Measurements from ENCODE around the gene OCSTAMP. TPM values are rescaled to one million over a fixed set of nuclear protein-coding genes. Genes with fewer than 3 reads are reported as not detected.

OCSTAMP gene
- total RNA-seq, 3 donors from 2014 or later (not counting 1 experiment from before 2014, with no cell fraction given) = not detected

GRCh38 chr20:46559001-46559400 is 8.5 kb upstream of the OCSTAMP start:
- Mint-ChIP-seq H3K4me1 (peaks cover 0 to 12% of the 10 kb centered on the region in 2 donors), H3K36me3 (no peaks in the 10 kb centered on the region), H3K9me3 (no peaks in the 10 kb centered on the region), H3K27me3 (ENCODE audit: low read depth in 2 of 2) (no peaks in the 10 kb centered on the region), H3K27ac (no peak overlapping the region), H3K4me3 (no peak overlapping the region)
- Histone ChIP-seq H3K4me3 (ENCODE audit: low read length) (no peak overlapping the region), H3K27me3 (ENCODE audit: control insufficient read depth, insufficient read depth, low read length) (no peaks in the 10 kb centered on the region), H3K9me3 (ENCODE audit: control insufficient read depth, insufficient read depth, low read length) (no peaks in the 10 kb centered on the region), H3K36me3 (ENCODE audit: control insufficient read depth, insufficient read depth, low read length) (no peaks in the 10 kb centered on the region), H3K4me1 (ENCODE audit: control insufficient read depth, insufficient read depth, low read length) (peaks cover 9% of the 10 kb centered on the region), H3K27ac (ENCODE audit: low read length) (no peak overlapping the region)
- 96% methylated on average over 3 of the region's 3 CpGs for WGBS (ENCODE audit: insufficient coverage)
- TF ChIP-seq CTCF (IDR thresholded peaks at IDR 0.05) = no peak
- intact Hi-C loops (cut with micrococcal nuclease) = no loop called here
- DNase-seq (no peak), ATAC-seq (no peak)

- Histone ChIP-seq H3K4me3 (ENCODE audit: low read length) (no peak overlapping the region), H3K36me3 (ENCODE audit: control insufficient read depth, insufficient read depth, low read length) (no peaks in the 10 kb centered on the region), H3K4me1 (ENCODE audit: control insufficient read depth, insufficient read depth, low read length) (peaks cover 9% of the 10 kb centered on the region), H3K27me3 (ENCODE audit: control insufficient read depth, insufficient read depth, low read length) (no peaks in the 10 kb centered on the region), H3K27ac (ENCODE audit: low read length) (no peak overlapping the region), H3K9me3 (ENCODE audit: control insufficient read depth, insufficient read depth, low read length) (no peaks in the 10 kb centered on the region)
- Mint-ChIP-seq H3K27me3 (ENCODE audit: low read depth in 2 of 2) (no peaks in the 10 kb centered on the region), H3K9me3 (no peaks in the 10 kb centered on the region), H3K4me1 (peaks cover under 1 to 14% of the 10 kb centered on the region in 2 donors), H3K27ac (no peak overlapping the region), H3K4me3 (no peak overlapping the region), H3K36me3 (no peaks in the 10 kb centered on the region)
- intact Hi-C loops (cut with micrococcal nuclease) = no loop called here
- WGBS (ENCODE audit: insufficient coverage) = 78% methylated on average over 5 of the region's 5 CpGs
- ATAC-seq (no peak), DNase-seq (no peak)
- TF ChIP-seq CTCF (IDR thresholded peaks at IDR 0.05) = no peak
Measured at GRCh38 chr20:46558511-46558959, 8.1 kb upstream of the OCSTAMP start.

- peaks cover 12 to 25% of the 10 kb centered on the region in 2 donors for H3K4me1 Mint-ChIP-seq
- H3K27ac Mint-ChIP-seq = no peak overlapping the region
- intact Hi-C loops (cut with micrococcal nuclease) = no loop called here
Measured at GRCh38 chr20:46557231-46557956, 6.9 kb upstream of the OCSTAMP start.

More at GRCh38 chr20:46557231-46557956, 6.9 kb upstream of the OCSTAMP start:
- Histone ChIP-seq H3K36me3 (ENCODE audit: control insufficient read depth, insufficient read depth, low read length) (no peaks in the 10 kb centered on the region), H3K27ac (ENCODE audit: low read length) (no peak overlapping the region), H3K27me3 (ENCODE audit: control insufficient read depth, insufficient read depth, low read length) (no peaks in the 10 kb centered on the region), H3K4me3 (ENCODE audit: low read length) (no peak overlapping the region), H3K4me1 (ENCODE audit: control insufficient read depth, insufficient read depth, low read length) (peaks cover 16% of the 10 kb centered on the region), H3K9me3 (ENCODE audit: control insufficient read depth, insufficient read depth, low read length) (no peaks in the 10 kb centered on the region)
- ATAC-seq (no peak), DNase-seq (no peak)
- 89% methylated on average over 8 of the region's 8 CpGs for WGBS (ENCODE audit: insufficient coverage)
- no peak overlapping the region for H3K4me3 Mint-ChIP-seq
- no peaks in the 10 kb centered on the region for H3K27me3 Mint-ChIP-seq (ENCODE audit: low read depth in 2 of 2)
- H3K9me3 Mint-ChIP-seq = no peaks in the 10 kb centered on the region
- no peak for TF ChIP-seq CTCF (IDR thresholded peaks at IDR 0.05)
- no peaks in the 10 kb centered on the region for H3K36me3 Mint-ChIP-seq

All from natural killer cell (primary cell).